Upper lobe of left lung (tissue), 6 donors: ENCODE results near the gene SH3TC2. TPM values are rescaled to one million over a fixed set of nuclear protein-coding genes. Genes with fewer than 3 reads are reported as not detected.

Experiments
- ATAC-seq, 2 donors: fragments of 200-7000 bp; cut with Tn5 transposase; one replicate each; pipeline ENCODE4 v1.9.1; 2022; ENCODE audit warnings: mild to moderate bottlenecking in 2 of 2, moderate library complexity in 2 of 2; ENCODE audit not compliant: low FRiP score in 2 of 2
- DNase-seq, 2 donors: peaks; one replicate each; pipeline ENCODE4 v3.0.0-alpha.2; 2019 to 2020
- H3K27ac ChIP-seq, 4 donors: fragments of 200-600 bp; sonication (generic); one replicate each; pipeline ENCODE4 v1.5.1; 2016 to 2019
- H3K27me3 ChIP-seq, 4 donors: fragments of 200-600 bp; sonication (generic); one replicate each; pipeline ENCODE4 v1.5.1; 2017 to 2019
- H3K36me3 ChIP-seq, 4 donors: fragments of 200-600 bp; sonication (generic); one replicate each; pipeline ENCODE4 v1.5.1; 2016 to 2019
- H3K4me1 ChIP-seq, 4 donors: fragments of 200-600 bp; sonication (generic); one replicate each; pipeline ENCODE4 v1.5.1; 2018 to 2019
- H3K4me3 ChIP-seq, 4 donors: fragments of 200-600 bp; sonication (generic); one replicate each; pipeline ENCODE4 v1.5.1; 2017 to 2019; ENCODE audit warnings: mild to moderate bottlenecking in 2 of 4, moderate library complexity in 1 of 4
- H3K9me3 ChIP-seq, 4 donors: fragments of 200-600 bp; sonication (generic); one replicate each; pipeline ENCODE4 v1.5.1; 2018 to 2019
- CTCF ChIP-seq, 6 experiments: fragments of 450-650 bp in 4 of 6; fragments of 200-600 bp in 2 of 6; sonication (generic) in 2 of 6; IDR thresholded peaks; one replicate each; pipeline ENCODE4 v1.5.1; 2016 to 2019; ENCODE audit warnings: antibody characterized with exemption in 6 of 6
- EP300 ChIP-seq, 4 donors: sonication (generic); formaldehyde crosslinking; IDR thresholded peaks; one replicate each; pipeline ENCODE4 v1.5.1; 2017; ENCODE audit warnings: antibody characterized with exemption in 4 of 4, control low read depth in 2 of 4
- POLR2A ChIP-seq, 4 donors: fragments of 450-650 bp; IDR thresholded peaks; one replicate each; pipeline ENCODE4 v1.5.1; 2016 to 2017; ENCODE audit warnings: antibody characterized with exemption in 4 of 4, mild to moderate bottlenecking in 2 of 4
- POLR2AphosphoS5 ChIP-seq, 2 donors: sonication (generic); formaldehyde crosslinking; IDR thresholded peaks; one replicate each; pipeline ENCODE4 v1.5.1; 2017; ENCODE audit warnings: antibody characterized with exemption in 2 of 2
- WGBS, 2 donors: methylation state at CpG; one replicate each; pipeline ENCODE4 v1.1.5; 2017 to 2018; 5-methylcytosine and 5-hydroxymethylcytosine counted together
- total RNA-seq, 6 donors: library from RNA; depleted of rRNA in 4 of 6; stranded (reverse); fragments of >200 nt in 4 of 6; gene quantifications; one replicate each; pipeline versions ENCODE4 v1.1.0 to v1.2.1, GENCODE V29; 2016 to 2021
- donor health status: DM: no; HTN: no; CAD: no; lungs with moderate emphysema.
- donor health status: DM: no; HTN: yes; CAD: no; lungs with severe emphysema.

Gene SH3TC2
- total RNA-seq, 6 donors from 2014 or later, result under 0.01 to 3.1 (median 1.2) TPM

DNA sequence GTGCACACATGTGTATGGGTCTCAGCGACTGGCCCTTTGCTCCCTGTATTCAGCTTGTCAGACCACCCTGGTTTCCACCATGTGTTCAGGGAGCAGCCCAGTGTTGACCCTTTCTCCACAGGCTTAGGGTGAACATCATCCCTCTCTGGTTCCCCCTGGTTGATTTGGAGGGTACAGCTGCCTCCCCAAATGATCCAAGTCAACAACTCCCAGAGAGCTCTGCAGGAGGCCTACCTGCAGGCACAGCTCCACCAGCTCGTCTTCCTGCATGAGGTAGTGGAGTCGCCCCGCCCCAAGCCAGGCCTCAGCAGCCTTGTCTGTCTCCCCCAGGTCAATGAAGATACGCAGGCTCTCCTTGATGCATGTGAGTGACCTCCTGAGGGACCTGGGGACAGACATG, 50.5 kb downstream of the SH3TC2 start:
- 82 to 97% methylated on average over 1 to 3 of the region's 5 CpGs for WGBS, 2 donors
- Histone ChIP-seq H3K9me3 (no peaks in the 10 kb centered on the region), H3K4me1 (no peaks in the 10 kb centered on the region), H3K4me3 (no peak overlapping the region), H3K27me3 (no peaks in the 10 kb centered on the region), H3K27ac (no peak overlapping the region), H3K36me3 (no peaks in the 10 kb centered on the region)
- DNase-seq, result peak in 1 of 2 donors; percentile 29
- TF ChIP-seq CTCF (IDR thresholded peaks at IDR 0.05) (no peak), EP300 (IDR thresholded peaks at IDR 0.05) (no peak), POLR2A (IDR thresholded peaks at IDR 0.05) (no peak), POLR2AphosphoS5 (IDR thresholded peaks at IDR 0.05) (no peak)
- ATAC-seq, result no peak

DNA sequence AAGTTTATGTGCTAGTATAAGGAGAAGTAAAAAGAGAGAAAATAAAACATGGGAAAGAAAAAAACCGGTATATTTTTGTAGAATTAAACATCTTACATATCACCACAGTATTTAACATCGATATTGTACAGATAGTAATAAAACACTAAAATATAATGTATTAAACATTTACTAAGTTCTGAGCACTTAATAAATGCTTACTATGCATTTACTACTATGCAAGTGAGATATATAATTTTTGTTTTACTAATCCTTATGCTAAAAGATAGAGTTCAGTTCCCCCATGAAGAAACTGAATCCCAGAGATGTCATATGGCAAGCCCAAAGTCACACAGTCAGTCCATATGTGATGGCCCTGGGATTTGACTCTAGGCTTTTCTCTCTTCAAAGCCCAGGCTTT, 51.1 kb downstream of the SH3TC2 start:
- H3K27me3 ChIP-seq, result no peaks in the 10 kb centered on the region
- H3K36me3 ChIP-seq, result no peaks in the 10 kb centered on the region
- H3K9me3 ChIP-seq, result no peaks in the 10 kb centered on the region
- H3K4me3 ChIP-seq, result no peak overlapping the region
- no peak for DNase-seq
- no peaks in the 10 kb centered on the region for H3K4me1 ChIP-seq
- TF ChIP-seq POLR2A (IDR thresholded peaks at IDR 0.05), result no peak
- TF ChIP-seq POLR2AphosphoS5 (IDR thresholded peaks at IDR 0.05), result no peak
- no peak for TF ChIP-seq CTCF (IDR thresholded peaks at IDR 0.05)
- no peak for TF ChIP-seq EP300 (IDR thresholded peaks at IDR 0.05)
- WGBS, 2 donors, result 91 to 94% methylated on average over 2 of the region's 2 CpGs
- H3K27ac ChIP-seq, result no peak overlapping the region
- no peak for ATAC-seq

DNA sequence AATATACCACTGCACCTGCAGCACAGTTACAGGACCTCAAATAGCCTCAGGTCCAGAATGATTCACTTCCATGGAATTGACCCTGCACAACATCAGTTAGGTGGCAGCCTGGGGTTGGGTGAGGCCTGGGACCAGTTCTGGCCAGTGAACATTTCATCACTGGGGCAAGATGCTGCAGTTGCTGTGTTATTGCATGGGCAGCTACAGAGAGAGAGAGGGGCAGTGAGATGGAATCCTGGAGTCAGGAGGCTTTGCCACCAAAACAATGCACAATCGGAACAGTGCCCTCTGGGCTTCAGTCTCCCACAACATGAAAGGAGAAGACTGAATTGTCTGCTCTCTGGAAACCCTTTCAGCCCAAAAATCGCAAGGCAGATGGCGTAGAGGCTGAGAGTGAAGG, 51.8 kb downstream of the SH3TC2 start:
- no peaks in the 10 kb centered on the region for H3K4me1 ChIP-seq
- H3K4me3 ChIP-seq, result no peak overlapping the region
- DNase-seq (no peak), ATAC-seq (no peak)
- H3K27ac ChIP-seq, result no peak overlapping the region
- H3K36me3 ChIP-seq, result no peaks in the 10 kb centered on the region
- H3K9me3 ChIP-seq, result no peaks in the 10 kb centered on the region
- 91 to 93% methylated on average over 3 of the region's 3 CpGs for WGBS, 2 donors
- no peak for TF ChIP-seq EP300 (IDR thresholded peaks at IDR 0.05)
- TF ChIP-seq CTCF (IDR thresholded peaks at IDR 0.05), result no peak
- TF ChIP-seq POLR2AphosphoS5 (IDR thresholded peaks at IDR 0.05), result no peak
- TF ChIP-seq POLR2A (IDR thresholded peaks at IDR 0.05), result no peak
- H3K27me3 ChIP-seq, result no peaks in the 10 kb centered on the region

DNA sequence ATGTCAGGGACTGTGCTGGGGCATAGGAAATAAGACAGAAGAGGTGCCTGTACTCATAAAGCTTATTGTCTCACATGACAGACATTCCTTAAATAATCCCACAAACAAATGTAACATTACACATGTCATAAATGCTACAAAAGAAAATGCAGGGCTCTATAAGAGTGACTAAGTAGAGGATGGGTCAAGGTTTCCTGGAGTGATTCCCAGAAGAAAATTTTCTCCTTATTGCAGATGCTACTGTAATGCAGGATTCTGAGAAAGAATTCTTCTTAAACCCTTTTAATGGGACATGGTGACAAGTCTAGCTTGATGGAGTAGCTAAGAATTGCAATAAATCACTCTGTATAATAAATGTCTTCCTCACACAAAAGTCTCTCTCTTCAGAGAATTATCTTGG, 55.7 kb downstream of the SH3TC2 start:
- no peaks in the 10 kb centered on the region for H3K27me3 ChIP-seq
- TF ChIP-seq EP300 (IDR thresholded peaks at IDR 0.05) (no peak), POLR2A (IDR thresholded peaks at IDR 0.05) (no peak), CTCF (IDR thresholded peaks at IDR 0.05) (no peak), POLR2AphosphoS5 (IDR thresholded peaks at IDR 0.05) (no peak)
- no peak overlapping the region for H3K27ac ChIP-seq
- no peak for ATAC-seq
- H3K4me3 ChIP-seq, result no peak overlapping the region
- H3K4me1 ChIP-seq, result peaks cover 0 to 7% (median 0%) of the 10 kb centered on the region in 4 donors
- H3K9me3 ChIP-seq, result no peaks in the 10 kb centered on the region
- no peak for DNase-seq
- no peaks in the 10 kb centered on the region for H3K36me3 ChIP-seq

DNA sequence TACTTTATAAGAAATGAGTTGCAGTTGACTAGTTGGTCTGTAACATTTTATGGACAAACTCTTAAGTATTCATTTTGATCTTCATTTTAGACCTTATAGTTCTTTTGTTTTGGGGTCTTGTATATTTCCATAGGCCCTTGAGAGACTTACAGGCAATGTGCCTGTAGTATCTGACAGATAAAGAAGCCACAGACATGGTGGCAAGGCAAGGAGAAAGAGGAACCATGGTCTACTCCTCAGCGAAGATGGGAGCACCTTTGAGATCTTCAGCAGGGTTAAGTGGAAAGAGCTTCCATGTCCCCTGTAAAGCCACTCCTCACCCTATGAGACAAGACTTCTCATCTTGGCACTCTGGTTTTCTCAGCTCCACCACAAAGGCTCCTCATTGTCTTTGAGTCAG, 56.4 kb downstream of the SH3TC2 start:
- ATAC-seq, result no peak
- Histone ChIP-seq H3K36me3 (no peaks in the 10 kb centered on the region), H3K4me1 (peaks cover 0 to 7% (median 0%) of the 10 kb centered on the region in 4 donors), H3K9me3 (no peaks in the 10 kb centered on the region), H3K4me3 (no peak overlapping the region), H3K27ac (no peak overlapping the region), H3K27me3 (no peaks in the 10 kb centered on the region)
- no peak for DNase-seq
- WGBS, 2 donors, result 88 to 92% methylated on average over 1 of the region's 1 CpG
- TF ChIP-seq POLR2AphosphoS5 (IDR thresholded peaks at IDR 0.05) (no peak), EP300 (IDR thresholded peaks at IDR 0.05) (no peak), POLR2A (IDR thresholded peaks at IDR 0.05) (no peak), CTCF (IDR thresholded peaks at IDR 0.05) (no peak)
